Keratinocyte (primary cell): ENCODE results near the gene RYR2. TPM values are rescaled to one million over a fixed set of nuclear protein-coding genes. Genes with fewer than 3 reads are reported as not detected.

Source experiments
- DNase-seq: peaks from one replicate; pipeline ENCODE4 v3.0.0-alpha.2; 2011; ENCODE audit warnings: low read depth, missing footprints, low spot score
- FAIRE-seq: peaks from 2 replicates; lab custom pipeline; 2011; peaks lifted over from hg19 to GRCh38; lab: Jason Lieb, UNC
- H2AFZ ChIP-seq: 2 replicates; pipeline ENCODE4 v1.6.0; 2012; ENCODE audit warnings: low read length, control low read depth, inconsistent platforms; ENCODE audit not compliant: control insufficient read depth
- H3K27ac ChIP-seq: 2 replicates; pipeline ENCODE4 v1.5.1; 2011; ENCODE audit warnings: low read length; ENCODE audit not compliant: control insufficient read depth, insufficient read depth
- H3K27me3 ChIP-seq: 3 replicates; pipeline ENCODE4 v1.6.0; 2011; ENCODE audit warnings: low read length; ENCODE audit not compliant: control insufficient read depth, insufficient read depth; ENCODE audit errors: extremely low read depth
- H3K36me3 ChIP-seq, 2 experiments: 2 replicates in 1 of 2; 3 replicates in 1 of 2; pipeline ENCODE4 v1.5.1; 2011; ENCODE audit warnings: low read length in 2 of 2, mild to moderate bottlenecking in 1 of 2; ENCODE audit not compliant: control insufficient read depth in 2 of 2, insufficient read depth in 2 of 2; ENCODE audit errors: extremely low read depth in 1 of 2
- H3K4me1 ChIP-seq: 3 replicates; pipeline ENCODE4 v1.5.1; 2011; ENCODE audit warnings: low read length; ENCODE audit not compliant: control insufficient read depth, insufficient read depth; ENCODE audit errors: extremely low read depth
- H3K4me2 ChIP-seq: 3 replicates; pipeline ENCODE4 v1.6.0; 2011; ENCODE audit warnings: low read depth, low read length; ENCODE audit not compliant: control insufficient read depth, insufficient read depth; ENCODE audit errors: extremely low read depth
- H3K4me3 ChIP-seq, 3 experiments: fragments of 200-600 bp in 1 of 3; sonication (generic) in 1 of 3; 2 replicates in 2 of 3; 3 replicates in 1 of 3; pipeline ENCODE4 v1.5.1; 2011 to 2016; ENCODE audit warnings: low read length in 3 of 3, mild to moderate bottlenecking in 3 of 3, control low read depth in 2 of 3, inconsistent platforms in 1 of 3, low read depth in 1 of 3, mixed read lengths in 1 of 3, mixed run types in 1 of 3, moderate library complexity in 1 of 3; ENCODE audit not compliant: control insufficient read depth in 2 of 3, insufficient read depth in 2 of 3; ENCODE audit errors: extremely low read depth in 1 of 3
- H3K79me2 ChIP-seq: 2 replicates; pipeline ENCODE4 v1.6.0; 2012; ENCODE audit warnings: low read length; ENCODE audit not compliant: control insufficient read depth, insufficient read depth
- H3K9ac ChIP-seq: 3 replicates; pipeline ENCODE4 v1.6.0; 2011; ENCODE audit warnings: low read length; ENCODE audit not compliant: control insufficient read depth, insufficient read depth; ENCODE audit errors: extremely low read depth
- H3K9me1 ChIP-seq: 3 replicates; pipeline ENCODE4 v1.6.0; 2011; ENCODE audit warnings: low read length; ENCODE audit not compliant: control insufficient read depth, insufficient read depth; ENCODE audit errors: extremely low read depth
- H3K9me3 ChIP-seq: 2 replicates; pipeline ENCODE4 v1.5.1; 2012; ENCODE audit warnings: low read depth, low read length; ENCODE audit not compliant: control insufficient read depth
- H4K20me1 ChIP-seq: 3 replicates; pipeline ENCODE4 v1.6.0; 2011; ENCODE audit warnings: low read length; ENCODE audit not compliant: control insufficient read depth, insufficient read depth; ENCODE audit errors: extremely low read depth
- CTCF ChIP-seq, 3 experiments: IDR thresholded peaks in 1 of 3; conservative IDR thresholded peaks in 1 of 3; optimal IDR thresholded peaks in 1 of 3; 2 replicates in 2 of 3; 3 replicates in 1 of 3; pipeline versions ENCODE3 to v1.5.1; 2011; ENCODE audit warnings: low read length in 3 of 3, mild to moderate bottlenecking in 3 of 3, moderate library complexity in 2 of 3, control low read depth in 1 of 3, inconsistent platforms in 1 of 3; ENCODE audit not compliant: insufficient read depth in 2 of 3; ENCODE audit errors: extremely low read depth in 1 of 3
- EZH2 ChIP-seq: IDR thresholded peaks from one replicate; pipeline ENCODE4 v1.6.1; 2012; ENCODE audit warnings: inconsistent platforms, mild to moderate bottlenecking, low read length, moderate library complexity
- dilution Hi-C: fragments of 300-500 bp; cut with MboI; formaldehyde crosslinking; loops from one replicate; pipeline ENCODE4 v1.7.0; 2020; ENCODE audit warnings: low sequenced_read_pairs; ENCODE audit not compliant: extremely low pct_ligation_motif_present
- polyA plus RNA-seq, 5 experiments: library from polyadenylated mRNA; depleted of rRNA in 3 of 5; stranded (reverse) in 3 of 5; stranded (forward) in 1 of 5; unstranded in 1 of 5; fragments of >200 nt; gene quantifications; 1 replicate in 1 of 5; 2 replicates in 3 of 5; 3 replicates in 1 of 5; pipeline versions ENCODE4 v1.2.1 to v1.2.3, GENCODE V29; 2011 to 2012; ENCODE audit warnings: missing spikeins in 2 of 5, low read depth in 1 of 5, low replicate concordance in 1 of 5

Gene RYR2
- polyA plus RNA-seq, 1 donor (not counting 4 experiments of a cell fraction or from before 2014, with no cell fraction given): 0.05 TPM

DNA sequence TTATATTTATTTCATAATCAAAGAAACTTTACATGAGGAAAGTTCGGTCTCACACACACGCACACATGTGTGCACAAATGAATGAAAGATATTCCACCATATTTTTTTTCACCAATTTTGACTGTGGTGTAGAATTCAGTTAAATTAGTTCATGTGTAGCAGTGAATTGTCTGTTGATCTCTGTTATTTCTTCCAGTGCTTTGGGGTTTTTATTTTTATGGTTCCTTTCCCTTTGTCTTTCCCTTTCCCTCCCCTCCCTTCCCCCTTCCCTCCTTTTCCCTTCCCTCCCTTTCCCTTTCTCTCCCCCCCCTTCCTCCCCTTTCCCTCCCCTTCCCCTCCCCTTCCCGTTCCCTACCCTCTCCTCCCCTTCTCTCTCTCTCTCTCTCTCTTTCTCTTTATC lies 8.9 kb downstream of the RYR2 start:
- no peak for FAIRE-seq
- H3K9me1 ChIP-seq: no peaks in the 10 kb centered on the region
- no peak overlapping the region for H3K9ac ChIP-seq
- no peaks in the 10 kb centered on the region for H4K20me1 ChIP-seq
- no peak overlapping the region for H3K4me3 ChIP-seq
- no peaks in the 10 kb centered on the region for H3K79me2 ChIP-seq
- dilution Hi-C loops: no loop called here
- H3K9me3 ChIP-seq: no peaks in the 10 kb centered on the region
- TF ChIP-seq EZH2 (no peak), CTCF (optimal IDR thresholded peaks at IDR 0.05 in 1 of 3, IDR thresholded peaks at IDR 0.05 in 1 of 3, conservative IDR thresholded peaks at IDR 0.05 in 1 of 3; ENCODE audit: extremely low read depth in 1 of 3, insufficient read depth in 2 of 3, low read length in 3 of 3) (no peak)
- H3K27me3 ChIP-seq: no peaks in the 10 kb centered on the region
- H3K36me3 ChIP-seq: no peaks in the 10 kb centered on the region
- no peak overlapping the region for H2AFZ ChIP-seq
- H3K4me2 ChIP-seq: no peak overlapping the region
- H3K27ac ChIP-seq: no peak overlapping the region
- no peaks in the 10 kb centered on the region for H3K4me1 ChIP-seq
- no peak for DNase-seq

GRCh38 chr1:237054313-237054712 lies 12.3 kb downstream of the RYR2 start:
- H3K4me2 ChIP-seq: no peak overlapping the region
- no peaks in the 10 kb centered on the region for H3K9me1 ChIP-seq
- H3K4me1 ChIP-seq: no peaks in the 10 kb centered on the region
- H3K27ac ChIP-seq: no peak overlapping the region
- H3K79me2 ChIP-seq: no peaks in the 10 kb centered on the region
- no peak overlapping the region for H3K9ac ChIP-seq
- no peak overlapping the region for H2AFZ ChIP-seq
- no peak for DNase-seq
- no peaks in the 10 kb centered on the region for H3K36me3 ChIP-seq
- no peaks in the 10 kb centered on the region for H3K27me3 ChIP-seq
- TF ChIP-seq EZH2 (no peak), CTCF (optimal IDR thresholded peaks at IDR 0.05 in 1 of 3, IDR thresholded peaks at IDR 0.05 in 1 of 3, conservative IDR thresholded peaks at IDR 0.05 in 1 of 3; ENCODE audit: extremely low read depth in 1 of 3, insufficient read depth in 2 of 3, low read length in 3 of 3) (no peak)
- dilution Hi-C loops: no loop called here
- no peak for FAIRE-seq
- no peaks in the 10 kb centered on the region for H3K9me3 ChIP-seq
- H4K20me1 ChIP-seq: no peaks in the 10 kb centered on the region
- H3K4me3 ChIP-seq: no peak overlapping the region
